ENCODE measurements around the gene TMEM240.
"Not testable (repeated sequence)": the region's sequence is repeated elsewhere in the genome, so short reads cannot be mapped to it uniquely, and the experiment has no call there.

TMEM240 gene

DNA sequence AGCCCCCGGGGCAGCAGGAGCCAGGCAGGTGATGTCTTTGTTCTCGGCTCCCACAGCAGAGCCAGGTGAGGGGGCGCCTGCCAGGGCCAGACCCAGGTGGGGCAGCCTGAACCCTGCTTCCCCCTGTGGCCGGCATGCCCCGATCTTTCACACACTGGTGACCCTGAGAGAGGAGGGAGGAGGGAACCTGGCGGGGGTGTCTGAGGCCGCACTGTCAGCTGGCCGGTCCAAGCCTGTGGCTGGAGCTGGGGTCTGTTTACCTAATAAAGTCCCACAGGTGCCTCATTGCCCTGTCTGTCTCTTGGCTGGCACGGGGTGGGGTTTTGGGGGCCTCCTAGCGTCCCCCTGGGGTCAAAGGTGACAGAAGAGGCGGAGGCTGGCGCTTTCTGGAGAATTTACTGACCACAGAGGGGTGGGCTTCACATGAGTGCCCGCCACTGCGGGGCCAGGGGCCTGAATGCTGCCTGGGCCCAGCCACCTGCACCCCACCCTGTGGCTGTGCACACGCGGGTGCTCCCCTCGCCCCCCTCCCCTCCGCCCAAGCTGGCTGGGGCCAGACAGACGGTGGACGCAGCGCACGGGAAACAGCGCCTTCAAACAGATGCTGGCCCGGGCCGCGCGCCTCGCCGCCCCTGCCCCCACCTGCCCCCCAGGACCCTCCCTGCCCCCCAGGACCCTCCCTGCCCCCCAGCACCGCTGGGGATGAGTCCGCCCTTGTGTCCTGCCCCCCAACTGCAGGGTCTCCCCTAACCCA, 5.8 kb downstream of the TMEM240 start:
- TF ChIP-seq FOXP2 (optimal IDR thresholded peaks at IDR 0.05; ENCODE audit: control extremely low read depth, extremely low read length, insufficient read depth) = no peak
- no peak; the same call in 1 of the 2 replicates for TF ChIP-seq POLR2AphosphoS5 (IDR thresholded peaks at IDR 0.05; ENCODE audit: borderline replicate concordance, low read depth, low read length)
- TF ChIP-seq EZH2 (IDR thresholded peaks at IDR 0.05) = no peak
- Histone ChIP-seq H3K27ac (no peak overlapping the region), H3K9me3 (ENCODE audit: low read depth, low read length) (no peaks in the 10 kb centered on the region), H3K9ac (ENCODE audit: insufficient read length) (no peak overlapping the region), H3K4me3 (no peak overlapping the region), H3K36me3 (ENCODE audit: insufficient read depth, low read length) (peaks cover 6% of the 10 kb centered on the region; the same call in 1 of the 2 replicates)
- no peak for DNase-seq (ENCODE audit: low read depth, low spot score)

DNA sequence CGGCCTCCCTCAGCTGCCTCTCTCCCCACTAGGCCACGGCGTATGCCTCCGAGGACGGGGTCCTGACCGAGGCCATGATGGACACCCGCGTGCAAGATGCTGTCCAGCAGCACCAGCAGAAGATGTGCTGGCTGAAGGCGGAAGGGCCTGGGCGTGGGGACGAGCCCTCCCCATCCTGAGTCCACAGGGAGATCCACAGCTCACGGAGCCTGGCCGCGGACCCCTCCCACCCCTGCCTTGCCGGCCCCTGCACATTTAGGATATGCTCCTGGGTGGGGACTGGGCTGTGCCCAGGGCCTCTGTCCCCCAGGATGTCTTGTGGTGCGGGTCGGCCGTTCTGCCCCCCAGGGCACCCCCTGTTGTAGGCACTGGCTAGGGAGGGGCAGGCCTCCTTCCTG, 6.5 kb downstream of the TMEM240 start:
- peaks cover 11% of the 10 kb centered on the region; the same call in 1 of the 2 replicates for H3K36me3 ChIP-seq (ENCODE audit: insufficient read depth, low read length)
- not testable (repeated sequence) for H3K9me3 ChIP-seq (ENCODE audit: low read depth, low read length); DNase-seq (ENCODE audit: low read depth, low spot score); H3K4me3 ChIP-seq; H3K9ac ChIP-seq (ENCODE audit: insufficient read length); H3K27ac ChIP-seq

DNA sequence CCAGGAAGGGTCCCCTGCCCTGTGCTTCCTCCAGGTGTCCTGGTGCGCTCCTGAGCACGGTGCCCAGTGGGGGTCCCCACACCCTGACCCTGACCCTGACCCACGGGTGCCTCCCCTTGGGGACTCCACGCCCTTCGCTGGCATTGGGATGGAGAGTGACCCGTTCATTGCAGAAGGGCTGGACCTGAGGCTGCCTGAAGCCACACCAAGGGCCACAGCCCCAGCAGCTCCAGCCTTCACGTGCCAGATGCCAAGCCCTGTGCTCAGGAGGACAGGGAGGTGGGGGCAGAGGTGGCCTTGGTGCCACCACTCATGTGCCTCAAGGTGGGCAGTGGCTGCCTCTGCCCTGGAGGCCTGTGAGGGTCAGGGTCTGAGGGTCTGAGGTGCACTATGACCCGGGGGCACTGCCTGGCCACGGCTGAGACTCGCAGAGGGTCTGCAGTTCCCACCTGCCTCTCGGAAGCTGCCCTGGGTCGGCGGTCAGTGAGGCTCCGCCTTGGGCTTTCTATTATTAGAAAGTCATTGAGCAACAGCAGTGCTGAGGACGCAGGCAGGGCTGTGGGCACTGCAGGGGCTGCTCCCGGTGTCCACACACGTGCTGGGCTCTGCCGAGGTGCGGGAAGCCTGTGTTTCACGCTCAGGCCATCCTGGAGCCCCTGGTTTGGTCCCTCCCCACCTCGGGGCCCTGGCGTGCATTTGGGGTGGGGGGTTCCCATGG, 7.1 kb downstream of the TMEM240 start:
- H3K4me3 ChIP-seq; H3K9me3 ChIP-seq (ENCODE audit: low read depth, low read length); DNase-seq (ENCODE audit: low read depth, low spot score); H3K9ac ChIP-seq (ENCODE audit: insufficient read length); H3K27ac ChIP-seq: not testable (repeated sequence)
- H3K36me3 ChIP-seq (ENCODE audit: insufficient read depth, low read length) = peaks cover 16% of the 10 kb centered on the region; the same call in 1 of the 2 replicates

DNA sequence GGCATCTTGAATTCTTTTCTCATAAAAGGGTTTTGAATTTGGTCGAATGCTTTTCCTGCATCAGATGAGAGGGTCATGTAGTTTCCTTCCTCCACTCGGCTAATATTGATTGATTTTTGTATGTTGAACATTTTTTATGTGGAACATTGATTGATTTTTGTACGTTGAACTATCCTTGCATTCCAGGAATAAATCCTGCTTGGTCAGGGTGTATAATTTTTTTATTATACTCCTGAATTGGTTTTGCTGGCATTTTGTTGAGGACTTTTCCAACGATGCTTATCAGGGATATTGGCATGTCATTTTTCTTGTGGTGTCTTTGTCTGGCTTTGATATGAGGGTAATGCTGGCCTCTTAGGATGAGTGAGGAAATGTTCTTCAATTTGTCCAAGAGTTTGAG, 8.5 kb downstream of the TMEM240 start:
- Histone ChIP-seq H3K9me3 (ENCODE audit: low read depth, low read length) (no peaks in the 10 kb centered on the region), H3K9ac (ENCODE audit: insufficient read length) (no peak overlapping the region), H3K36me3 (ENCODE audit: insufficient read depth, low read length) (peaks cover 22% of the 10 kb centered on the region; the same call in 1 of the 2 replicates), H3K27ac (no peak overlapping the region), H3K4me3 (no peak overlapping the region)
- no peak for DNase-seq (ENCODE audit: low read depth, low spot score)
- TF ChIP-seq POLR2AphosphoS5 (IDR thresholded peaks at IDR 0.05; ENCODE audit: borderline replicate concordance, low read depth, low read length) = no peak
- TF ChIP-seq FOXP2 (optimal IDR thresholded peaks at IDR 0.05; ENCODE audit: control extremely low read depth, extremely low read length, insufficient read depth) = no peak
- no peak for TF ChIP-seq EZH2 (IDR thresholded peaks at IDR 0.05)

DNA sequence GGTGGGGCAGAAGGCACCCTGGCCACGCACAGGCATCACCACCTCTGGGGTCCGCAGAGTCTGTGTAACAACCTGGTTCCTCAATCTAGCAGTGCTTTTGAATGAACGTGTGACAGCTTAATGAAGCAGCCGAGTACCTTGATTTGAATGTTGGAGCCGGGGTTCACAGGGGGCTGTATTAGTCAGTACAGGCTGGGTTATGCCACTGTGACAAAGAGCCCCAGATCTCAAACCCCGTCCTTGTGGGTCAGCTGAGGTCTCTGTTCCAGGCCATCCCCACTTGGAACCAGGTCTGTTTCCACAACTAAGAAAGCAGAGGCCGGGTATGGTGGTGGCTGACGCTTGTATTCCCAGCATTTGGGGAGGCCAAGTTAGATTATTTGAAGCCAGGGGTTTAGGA, 10.5 kb downstream of the TMEM240 start:
- DNase-seq (ENCODE audit: low read depth, low spot score) = no peak
- no peak overlapping the region for H3K27ac ChIP-seq
- H3K9me3 ChIP-seq (ENCODE audit: low read depth, low read length) = no peaks in the 10 kb centered on the region
- TF ChIP-seq POLR2AphosphoS5 (IDR thresholded peaks at IDR 0.05; ENCODE audit: borderline replicate concordance, low read depth, low read length) (no peak), FOXP2 (optimal IDR thresholded peaks at IDR 0.05; ENCODE audit: control extremely low read depth, extremely low read length, insufficient read depth) (no peak), EZH2 (IDR thresholded peaks at IDR 0.05) (no peak)
- H3K36me3 ChIP-seq (ENCODE audit: insufficient read depth, low read length) = peaks cover 22% of the 10 kb centered on the region; the same call in 1 of the 2 replicates
- no peak overlapping the region for H3K4me3 ChIP-seq
- no peak overlapping the region for H3K9ac ChIP-seq (ENCODE audit: insufficient read length)

DNA sequence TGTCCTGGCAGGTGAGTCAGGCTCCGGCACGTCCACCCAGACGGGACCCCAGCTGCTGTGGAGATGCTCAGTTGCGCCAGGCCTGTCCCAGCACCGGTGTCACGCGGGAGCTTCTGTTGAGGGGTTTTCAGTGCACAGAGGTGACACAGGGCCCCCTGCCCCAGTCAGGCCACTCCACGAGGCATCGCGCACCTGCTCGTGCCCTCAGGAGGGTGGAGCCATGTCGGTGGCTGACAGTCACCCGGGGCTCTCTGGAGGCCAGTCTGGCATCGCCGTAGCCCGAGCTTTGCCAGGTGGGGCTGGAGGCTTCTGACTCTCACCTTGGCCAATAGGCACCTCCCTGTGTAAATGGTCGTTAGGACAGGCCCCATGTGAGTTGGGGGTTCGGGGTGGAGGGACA, 11.1 kb downstream of the TMEM240 start:
- TF ChIP-seq POLR2AphosphoS5 (IDR thresholded peaks at IDR 0.05; ENCODE audit: borderline replicate concordance, low read depth, low read length) (no peak), FOXP2 (optimal IDR thresholded peaks at IDR 0.05; ENCODE audit: control extremely low read depth, extremely low read length, insufficient read depth) (no peak)
- H3K36me3 ChIP-seq (ENCODE audit: insufficient read depth, low read length) = peaks cover 22% of the 10 kb centered on the region; the same call in 1 of the 2 replicates
- no peak overlapping the region for H3K9ac ChIP-seq (ENCODE audit: insufficient read length)
- no peak for DNase-seq (ENCODE audit: low read depth, low spot score)
- no peaks in the 10 kb centered on the region for H3K9me3 ChIP-seq (ENCODE audit: low read depth, low read length)
- no peak overlapping the region for H3K27ac ChIP-seq
- no peak overlapping the region for H3K4me3 ChIP-seq

DNA sequence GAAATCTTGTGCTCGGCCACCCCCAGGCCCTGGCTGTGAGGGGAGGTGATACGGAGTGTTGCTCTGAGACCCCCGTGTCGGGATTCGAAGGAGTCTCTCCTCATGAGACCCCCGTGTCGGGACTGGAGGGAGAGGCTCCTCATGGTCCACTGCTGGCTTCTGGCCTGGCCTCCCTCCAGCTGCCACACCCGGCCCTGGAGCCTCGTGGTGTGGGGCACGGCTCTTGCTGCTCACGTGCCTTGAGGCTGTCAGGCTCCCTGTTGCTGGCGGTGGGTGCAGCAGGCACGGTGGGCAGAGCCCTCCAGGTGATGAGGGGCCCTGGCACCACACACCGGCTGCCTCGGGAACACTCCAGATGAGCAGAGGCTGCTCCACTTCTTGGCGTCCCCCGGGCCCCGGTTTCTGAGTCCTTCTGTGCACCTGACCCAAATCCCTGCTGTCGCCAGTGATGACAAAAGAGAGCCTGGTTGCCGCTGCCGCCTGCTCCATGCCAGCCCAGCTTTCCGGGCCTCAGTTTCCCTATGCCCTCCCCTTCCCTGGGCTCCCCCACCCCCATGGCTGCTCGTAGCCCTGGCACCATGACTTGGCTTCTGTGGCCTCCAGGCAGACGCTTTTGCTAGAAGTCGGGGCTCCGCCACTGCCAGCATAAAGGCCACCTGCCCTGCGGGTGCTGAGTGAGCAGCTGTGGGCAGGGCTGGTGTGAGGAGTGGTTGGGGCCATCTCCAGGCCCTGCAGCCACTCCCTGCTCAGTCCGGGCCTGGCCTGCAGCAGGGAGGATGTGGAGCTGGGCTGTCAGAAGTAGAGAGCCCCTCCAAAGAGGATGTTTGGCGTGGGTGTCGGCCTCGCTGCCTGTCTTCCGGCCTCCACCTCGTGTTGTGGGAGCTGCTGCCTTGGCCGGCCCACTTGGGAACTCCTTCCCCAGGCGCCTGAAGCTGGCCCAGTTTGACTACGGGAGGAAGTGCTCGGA, 11.8 kb downstream of the TMEM240 start:
- no peak for TF ChIP-seq EZH2 (IDR thresholded peaks at IDR 0.05)
- no peak for TF ChIP-seq POLR2AphosphoS5 (IDR thresholded peaks at IDR 0.05; ENCODE audit: borderline replicate concordance, low read depth, low read length)
- TF ChIP-seq FOXP2 (optimal IDR thresholded peaks at IDR 0.05; ENCODE audit: control extremely low read depth, extremely low read length, insufficient read depth) = no peak
- H3K36me3 ChIP-seq (ENCODE audit: insufficient read depth, low read length) = peaks cover 22% of the 10 kb centered on the region; the same call in 1 of the 2 replicates

More for the DNA sequence above, 11.8 kb downstream of the TMEM240 start:
- no peaks in the 10 kb centered on the region for H3K9me3 ChIP-seq (ENCODE audit: low read depth, low read length)
- no peak overlapping the region for H3K9ac ChIP-seq (ENCODE audit: insufficient read length)
- H3K4me3 ChIP-seq = no peak overlapping the region
- DNase-seq (ENCODE audit: low read depth, low spot score) = no peak
- no peak overlapping the region for H3K27ac ChIP-seq

Measured in SK-N-MC (cell line).